ENCODE measurements around the gene ACTG1. TPM values are rescaled to one million over a fixed set of nuclear protein-coding genes. Genes with fewer than 3 reads are reported as not detected.

ACTG1 gene
- total and polyA plus RNA-seq, 2 of the 13 experiments (the other 11 are each of a cell fraction or from before 2014, with no cell fraction given): 973 to 1,138 TPM

DNA sequence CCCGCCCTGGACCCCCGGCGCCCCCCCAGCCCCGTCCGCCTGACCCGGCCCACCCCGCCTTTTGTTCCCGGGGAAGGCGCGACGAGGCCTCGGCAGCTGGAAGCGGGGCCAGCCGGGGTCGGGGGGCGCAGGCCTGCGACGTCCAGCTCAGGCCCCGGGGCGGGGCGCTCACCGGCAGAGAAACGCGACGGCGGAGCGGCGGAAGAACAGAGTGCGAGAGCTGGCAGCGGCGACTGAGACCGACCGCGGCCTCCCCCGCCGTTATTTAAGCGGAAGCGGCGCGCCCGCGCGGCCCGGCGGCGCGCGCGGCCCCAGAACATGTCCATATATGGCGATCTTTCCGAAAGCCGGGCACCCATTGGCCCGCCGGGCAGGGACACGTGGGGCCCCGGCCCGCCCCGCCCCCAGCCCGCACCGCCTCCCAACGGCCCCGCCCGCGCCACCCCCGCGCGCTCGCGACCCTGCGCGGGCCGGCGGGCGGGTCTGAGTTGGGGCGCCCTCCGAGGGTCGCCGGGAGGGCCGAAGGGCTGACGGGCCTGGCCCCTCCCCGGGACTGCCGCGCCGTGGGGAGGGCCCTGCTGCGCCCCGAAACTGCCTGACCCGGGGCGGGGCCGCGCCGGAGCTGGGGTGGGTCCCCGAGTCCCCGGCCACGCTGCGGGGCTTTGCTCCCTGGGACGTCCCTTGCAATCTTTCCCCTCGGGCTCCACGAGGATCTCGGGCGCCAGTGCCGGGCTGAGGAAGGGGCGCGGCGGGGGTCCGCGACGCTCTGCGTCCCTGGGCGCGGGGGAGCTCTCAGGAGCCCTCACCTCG lies at the start of gene ACTG1 (continued):
- TF ChIP-seq, protein P1, sequence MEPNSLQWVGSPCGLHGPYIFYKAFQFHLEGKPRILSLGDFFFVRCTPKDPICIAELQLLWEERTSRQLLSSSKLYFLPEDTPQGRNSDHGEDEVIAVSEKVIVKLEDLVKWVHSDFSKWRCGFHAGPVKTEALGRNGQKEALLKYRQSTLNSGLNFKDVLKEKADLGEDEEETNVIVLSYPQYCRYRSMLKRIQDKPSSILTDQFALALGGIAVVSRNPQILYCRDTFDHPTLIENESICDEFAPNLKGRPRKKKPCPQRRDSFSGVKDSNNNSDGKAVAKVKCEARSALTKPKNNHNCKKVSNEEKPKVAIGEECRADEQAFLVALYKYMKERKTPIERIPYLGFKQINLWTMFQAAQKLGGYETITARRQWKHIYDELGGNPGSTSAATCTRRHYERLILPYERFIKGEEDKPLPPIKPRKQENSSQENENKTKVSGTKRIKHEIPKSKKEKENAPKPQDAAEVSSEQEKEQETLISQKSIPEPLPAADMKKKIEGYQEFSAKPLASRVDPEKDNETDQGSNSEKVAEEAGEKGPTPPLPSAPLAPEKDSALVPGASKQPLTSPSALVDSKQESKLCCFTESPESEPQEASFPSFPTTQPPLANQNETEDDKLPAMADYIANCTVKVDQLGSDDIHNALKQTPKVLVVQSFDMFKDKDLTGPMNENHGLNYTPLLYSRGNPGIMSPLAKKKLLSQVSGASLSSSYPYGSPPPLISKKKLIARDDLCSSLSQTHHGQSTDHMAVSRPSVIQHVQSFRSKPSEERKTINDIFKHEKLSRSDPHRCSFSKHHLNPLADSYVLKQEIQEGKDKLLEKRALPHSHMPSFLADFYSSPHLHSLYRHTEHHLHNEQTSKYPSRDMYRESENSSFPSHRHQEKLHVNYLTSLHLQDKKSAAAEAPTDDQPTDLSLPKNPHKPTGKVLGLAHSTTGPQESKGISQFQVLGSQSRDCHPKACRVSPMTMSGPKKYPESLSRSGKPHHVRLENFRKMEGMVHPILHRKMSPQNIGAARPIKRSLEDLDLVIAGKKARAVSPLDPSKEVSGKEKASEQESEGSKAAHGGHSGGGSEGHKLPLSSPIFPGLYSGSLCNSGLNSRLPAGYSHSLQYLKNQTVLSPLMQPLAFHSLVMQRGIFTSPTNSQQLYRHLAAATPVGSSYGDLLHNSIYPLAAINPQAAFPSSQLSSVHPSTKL (CRISPR knock-in tag; IDR thresholded peaks at IDR 0.05): peak; percentile 33
- TF ChIP-seq ZSCAN31 (CRISPR knock-in tag; IDR thresholded peaks at IDR 0.05; ENCODE audit: low read depth) (peak; percentile 85), ZNF766 (CRISPR knock-in tag; IDR thresholded peaks at IDR 0.05; ENCODE audit: borderline replicate concordance) (peak; percentile 74), ZFP37 (CRISPR knock-in tag; IDR thresholded peaks at IDR 0.05; ENCODE audit: borderline replicate concordance) (no peak), SAFB2 (CRISPR knock-in tag; IDR thresholded peaks at IDR 0.05; ENCODE audit: borderline replicate concordance, low read depth) (no peak; the same call in 1 of the 2 replicates), HCFC1 (IDR thresholded peaks at IDR 0.05; ENCODE audit: low read depth, low read length) (no peak), ASH2L (IDR thresholded peaks at IDR 0.05; ENCODE audit: insufficient read length, low read depth, low read length) (peak; percentile 30), CCDC6 (CRISPR knock-in tag; IDR thresholded peaks at IDR 0.05) (0 out of 2 replicates have a peak, but pooled peaks have one; percentile 25), MIER3 (CRISPR knock-in tag; IDR thresholded peaks at IDR 0.05; ENCODE audit: borderline replicate concordance) (no peak), GATAD1 (CRISPR knock-in tag; IDR thresholded peaks at IDR 0.05) (no peak), ZNF331 (CRISPR knock-in tag; IDR thresholded peaks at IDR 0.05) (peak; percentile 45; the same call in 1 of the 2 replicates), NFYB (CRISPR knock-in tag; IDR thresholded peaks at IDR 0.05) (peak; percentile 56), SAP130 (CRISPR knock-in tag; IDR thresholded peaks at IDR 0.05; ENCODE audit: low read depth) (peak; percentile 84), SIN3A (IDR thresholded peaks at IDR 0.05; ENCODE audit: borderline replicate concordance, low read depth, low read length) (peak; percentile 93)
- TF ChIP-seq, protein P2, sequence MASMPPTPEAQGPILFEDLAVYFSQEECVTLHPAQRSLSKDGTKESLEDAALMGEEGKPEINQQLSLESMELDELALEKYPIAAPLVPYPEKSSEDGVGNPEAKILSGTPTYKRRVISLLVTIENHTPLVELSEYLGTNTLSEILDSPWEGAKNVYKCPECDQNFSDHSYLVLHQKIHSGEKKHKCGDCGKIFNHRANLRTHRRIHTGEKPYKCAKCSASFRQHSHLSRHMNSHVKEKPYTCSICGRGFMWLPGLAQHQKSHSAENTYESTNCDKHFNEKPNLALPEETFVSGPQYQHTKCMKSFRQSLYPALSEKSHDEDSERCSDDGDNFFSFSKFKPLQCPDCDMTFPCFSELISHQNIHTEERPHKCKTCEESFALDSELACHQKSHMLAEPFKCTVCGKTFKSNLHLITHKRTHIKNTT (CRISPR knock-in tag; IDR thresholded peaks at IDR 0.05): no peak
- TF ChIP-seq, protein P3, sequence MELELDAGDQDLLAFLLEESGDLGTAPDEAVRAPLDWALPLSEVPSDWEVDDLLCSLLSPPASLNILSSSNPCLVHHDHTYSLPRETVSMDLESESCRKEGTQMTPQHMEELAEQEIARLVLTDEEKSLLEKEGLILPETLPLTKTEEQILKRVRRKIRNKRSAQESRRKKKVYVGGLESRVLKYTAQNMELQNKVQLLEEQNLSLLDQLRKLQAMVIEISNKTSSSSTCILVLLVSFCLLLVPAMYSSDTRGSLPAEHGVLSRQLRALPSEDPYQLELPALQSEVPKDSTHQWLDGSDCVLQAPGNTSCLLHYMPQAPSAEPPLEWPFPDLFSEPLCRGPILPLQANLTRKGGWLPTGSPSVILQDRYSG (CRISPR knock-in tag; IDR thresholded peaks at IDR 0.05): no peak
- TF ChIP-seq, protein P4, sequence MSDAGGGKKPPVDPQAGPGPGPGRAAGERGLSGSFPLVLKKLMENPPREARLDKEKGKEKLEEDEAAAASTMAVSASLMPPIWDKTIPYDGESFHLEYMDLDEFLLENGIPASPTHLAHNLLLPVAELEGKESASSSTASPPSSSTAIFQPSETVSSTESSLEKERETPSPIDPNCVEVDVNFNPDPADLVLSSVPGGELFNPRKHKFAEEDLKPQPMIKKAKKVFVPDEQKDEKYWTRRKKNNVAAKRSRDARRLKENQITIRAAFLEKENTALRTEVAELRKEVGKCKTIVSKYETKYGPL (CRISPR knock-in tag; IDR thresholded peaks at IDR 0.05): no peak
- TF ChIP-seq, protein P5, sequence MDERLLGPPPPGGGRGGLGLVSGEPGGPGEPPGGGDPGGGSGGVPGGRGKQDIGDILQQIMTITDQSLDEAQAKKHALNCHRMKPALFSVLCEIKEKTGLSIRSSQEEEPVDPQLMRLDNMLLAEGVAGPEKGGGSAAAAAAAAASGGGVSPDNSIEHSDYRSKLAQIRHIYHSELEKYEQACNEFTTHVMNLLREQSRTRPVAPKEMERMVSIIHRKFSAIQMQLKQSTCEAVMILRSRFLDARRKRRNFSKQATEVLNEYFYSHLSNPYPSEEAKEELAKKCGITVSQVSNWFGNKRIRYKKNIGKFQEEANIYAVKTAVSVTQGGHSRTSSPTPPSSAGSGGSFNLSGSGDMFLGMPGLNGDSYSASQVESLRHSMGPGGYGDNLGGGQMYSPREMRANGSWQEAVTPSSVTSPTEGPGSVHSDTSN (CRISPR knock-in tag; IDR thresholded peaks at IDR 0.05): no peak
- TF ChIP-seq, protein P6, sequence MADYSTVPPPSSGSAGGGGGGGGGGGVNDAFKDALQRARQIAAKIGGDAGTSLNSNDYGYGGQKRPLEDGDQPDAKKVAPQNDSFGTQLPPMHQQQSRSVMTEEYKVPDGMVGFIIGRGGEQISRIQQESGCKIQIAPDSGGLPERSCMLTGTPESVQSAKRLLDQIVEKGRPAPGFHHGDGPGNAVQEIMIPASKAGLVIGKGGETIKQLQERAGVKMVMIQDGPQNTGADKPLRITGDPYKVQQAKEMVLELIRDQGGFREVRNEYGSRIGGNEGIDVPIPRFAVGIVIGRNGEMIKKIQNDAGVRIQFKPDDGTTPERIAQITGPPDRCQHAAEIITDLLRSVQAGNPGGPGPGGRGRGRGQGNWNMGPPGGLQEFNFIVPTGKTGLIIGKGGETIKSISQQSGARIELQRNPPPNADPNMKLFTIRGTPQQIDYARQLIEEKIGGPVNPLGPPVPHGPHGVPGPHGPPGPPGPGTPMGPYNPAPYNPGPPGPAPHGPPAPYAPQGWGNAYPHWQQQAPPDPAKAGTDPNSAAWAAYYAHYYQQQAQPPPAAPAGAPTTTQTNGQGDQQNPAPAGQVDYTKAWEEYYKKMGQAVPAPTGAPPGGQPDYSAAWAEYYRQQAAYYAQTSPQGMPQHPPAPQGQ (CRISPR knock-in tag; IDR thresholded peaks at IDR 0.05; ENCODE audit: borderline replicate concordance): no peak
